ENCODE results near the gene USP10.
A peak's percentile ranks its signal among the peaks of the same experiment; 100 is the strongest.

The USP10 gene

GRCh38 chr16:84663433-84664101 is 36.2 kb upstream of the USP10 start:
- no peak for TF ChIP-seq CTCF (IDR thresholded peaks at IDR 0.05)
- no peak for TF ChIP-seq ZFX (IDR thresholded peaks at IDR 0.05; ENCODE audit: borderline replicate concordance)
- H3K27ac ChIP-seq = no peak overlapping the region

GRCh38 chr16:84665359-84665758 is 34.4 kb upstream of the USP10 start:
- TF ChIP-seq CTCF (IDR thresholded peaks at IDR 0.05) = no peak
- TF ChIP-seq ZFX (IDR thresholded peaks at IDR 0.05; ENCODE audit: borderline replicate concordance) = no peak
- H3K27ac ChIP-seq = no peak overlapping the region

- H3K27ac ChIP-seq = no peak overlapping the region
- TF ChIP-seq ZFX (IDR thresholded peaks at IDR 0.05; ENCODE audit: borderline replicate concordance) = no peak
- no peak for TF ChIP-seq CTCF (IDR thresholded peaks at IDR 0.05)
These were observed 34.0 kb upstream of the USP10 start for GRCh38 chr16:84665843-84666242.

GRCh38 chr16:84667600-84668309 is 32.0 kb upstream of the USP10 start:
- TF ChIP-seq ZFX (IDR thresholded peaks at IDR 0.05; ENCODE audit: borderline replicate concordance) = no peak
- no peak for TF ChIP-seq CTCF (IDR thresholded peaks at IDR 0.05)
- H3K27ac ChIP-seq = no peak overlapping the region

- no peak overlapping the region for H3K27ac ChIP-seq
- no peak for TF ChIP-seq ZFX (IDR thresholded peaks at IDR 0.05; ENCODE audit: borderline replicate concordance)
These were observed 29.7 kb upstream of the USP10 start for GRCh38 chr16:84670063-84670462.

GRCh38 chr16:84672276-84673202 is 27.3 kb upstream of the USP10 start:
- TF ChIP-seq ZFX (IDR thresholded peaks at IDR 0.05; ENCODE audit: borderline replicate concordance) (no peak), CTCF (IDR thresholded peaks at IDR 0.05) (peak; percentile 94)
- no peak overlapping the region for H3K27ac ChIP-seq

GRCh38 chr16:84673203-84673535 is 26.6 kb upstream of the USP10 start:
- TF ChIP-seq CTCF (IDR thresholded peaks at IDR 0.05) = no peak
- no peak for TF ChIP-seq ZFX (IDR thresholded peaks at IDR 0.05; ENCODE audit: borderline replicate concordance)
- H3K27ac ChIP-seq = no peak overlapping the region

All from 22Rv1 (cell line).